GM12865 (cell line): Measurements from ENCODE around the gene OR7A10.
"Not testable (repeated sequence)": the region's sequence is repeated elsewhere in the genome, so short reads cannot be mapped to it uniquely, and the experiment has no call there.

Source experiments
- DNase-seq: peaks from one replicate; pipeline ENCODE4 v3.0.0; 2010; ENCODE audit warnings: low read depth
- H3K4me3 ChIP-seq: 2 replicates; pipeline ENCODE4 v1.5.1; 2011; ENCODE audit warnings: mild to moderate bottlenecking, low read depth, low read length, control low read depth
- TF ChIP-seq, protein P1 (sequence below): IDR thresholded peaks from 2 replicates; pipeline ENCODE4 v1.5.1; 2011; ENCODE audit warnings: low read length, control low read depth, low read depth, inconsistent platforms; ENCODE audit not compliant: insufficient read depth; ENCODE audit errors: missing control alignments

OR7A10 gene

GRCh38 chr19:14798760-14799159, 50.0 kb downstream of the OR7A10 start:
- H3K4me3 ChIP-seq = no peak overlapping the region
- TF ChIP-seq, protein P1, sequence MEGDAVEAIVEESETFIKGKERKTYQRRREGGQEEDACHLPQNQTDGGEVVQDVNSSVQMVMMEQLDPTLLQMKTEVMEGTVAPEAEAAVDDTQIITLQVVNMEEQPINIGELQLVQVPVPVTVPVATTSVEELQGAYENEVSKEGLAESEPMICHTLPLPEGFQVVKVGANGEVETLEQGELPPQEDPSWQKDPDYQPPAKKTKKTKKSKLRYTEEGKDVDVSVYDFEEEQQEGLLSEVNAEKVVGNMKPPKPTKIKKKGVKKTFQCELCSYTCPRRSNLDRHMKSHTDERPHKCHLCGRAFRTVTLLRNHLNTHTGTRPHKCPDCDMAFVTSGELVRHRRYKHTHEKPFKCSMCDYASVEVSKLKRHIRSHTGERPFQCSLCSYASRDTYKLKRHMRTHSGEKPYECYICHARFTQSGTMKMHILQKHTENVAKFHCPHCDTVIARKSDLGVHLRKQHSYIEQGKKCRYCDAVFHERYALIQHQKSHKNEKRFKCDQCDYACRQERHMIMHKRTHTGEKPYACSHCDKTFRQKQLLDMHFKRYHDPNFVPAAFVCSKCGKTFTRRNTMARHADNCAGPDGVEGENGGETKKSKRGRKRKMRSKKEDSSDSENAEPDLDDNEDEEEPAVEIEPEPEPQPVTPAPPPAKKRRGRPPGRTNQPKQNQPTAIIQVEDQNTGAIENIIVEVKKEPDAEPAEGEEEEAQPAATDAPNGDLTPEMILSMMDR = no peak
- no peak for DNase-seq

- H3K4me3 ChIP-seq = no peak overlapping the region
- DNase-seq = no peak
- TF ChIP-seq, protein P1 = no peak
These were observed 52.7 kb downstream of the OR7A10 start for GRCh38 chr19:14796021-14796420.

DNA sequence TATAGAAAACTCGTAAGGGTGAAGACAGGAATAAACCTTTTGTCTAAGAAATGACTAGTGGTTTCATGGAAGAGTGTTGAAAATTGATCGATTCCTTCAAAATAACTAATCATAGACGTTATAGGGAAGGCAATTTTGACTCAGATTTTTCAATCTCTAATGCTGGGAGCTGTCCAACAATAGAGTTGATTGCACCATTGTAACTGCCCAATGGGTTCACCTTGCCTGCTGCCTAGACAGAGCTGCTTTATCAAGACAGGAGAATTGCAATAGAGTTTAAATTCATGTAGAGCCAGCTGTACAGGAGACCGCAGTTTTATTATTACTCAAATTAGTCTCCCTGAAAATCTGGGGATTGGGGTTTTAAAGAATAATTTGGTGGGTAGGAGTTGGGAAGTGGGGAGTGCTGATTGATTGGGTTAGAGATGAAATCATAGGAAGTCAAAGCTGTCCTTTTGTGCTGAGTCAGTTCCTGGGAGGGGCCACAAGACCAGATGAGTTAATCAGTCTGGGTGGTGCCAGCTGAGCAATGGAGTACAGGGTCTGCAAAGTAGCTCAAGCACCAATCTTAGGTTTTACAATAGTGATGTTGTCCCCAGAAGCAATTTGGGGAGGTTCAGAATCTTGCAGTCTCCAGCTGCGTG, 53.5 kb downstream of the OR7A10 start:
- H3K4me3 ChIP-seq = no peak overlapping the region
- TF ChIP-seq, protein P1 = no peak
- DNase-seq = no peak

DNA sequence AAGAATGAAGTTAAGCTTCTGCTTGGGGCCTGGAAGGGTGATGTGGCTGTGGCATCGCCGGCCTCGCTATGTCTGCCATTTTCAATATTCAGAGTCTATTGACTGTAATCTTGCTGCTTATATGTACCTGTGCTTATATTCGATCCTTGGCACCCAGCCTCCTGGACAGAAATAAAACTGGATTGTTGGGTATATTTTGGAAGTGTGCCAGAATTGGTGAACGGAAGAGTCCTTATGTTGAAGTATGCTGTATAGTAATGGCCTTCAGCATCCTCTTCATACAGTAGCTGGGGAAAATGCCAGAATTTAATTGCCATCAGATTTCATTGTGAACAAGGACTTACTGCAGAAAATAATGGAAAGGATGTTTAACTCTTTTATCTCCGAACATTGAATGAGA, 56.5 kb downstream of the OR7A10 start:
- not testable (repeated sequence) for DNase-seq, H3K4me3 ChIP-seq
